Endothelial cell of hepatic sinusoid (primary cell): ENCODE results near the gene SLC24A4.

Experiments used
- in situ Hi-C: cut with HindIII; loops from 2 replicates; pipeline ENCODE4 v1.10.0; 2017; ENCODE audit warnings: low sequenced_read_pairs

SLC24A4 gene

GRCh38 chr14:92316176-92316575 lies 6.8 kb upstream of the SLC24A4 start:
- in situ Hi-C loops, result no loop called here

DNA sequence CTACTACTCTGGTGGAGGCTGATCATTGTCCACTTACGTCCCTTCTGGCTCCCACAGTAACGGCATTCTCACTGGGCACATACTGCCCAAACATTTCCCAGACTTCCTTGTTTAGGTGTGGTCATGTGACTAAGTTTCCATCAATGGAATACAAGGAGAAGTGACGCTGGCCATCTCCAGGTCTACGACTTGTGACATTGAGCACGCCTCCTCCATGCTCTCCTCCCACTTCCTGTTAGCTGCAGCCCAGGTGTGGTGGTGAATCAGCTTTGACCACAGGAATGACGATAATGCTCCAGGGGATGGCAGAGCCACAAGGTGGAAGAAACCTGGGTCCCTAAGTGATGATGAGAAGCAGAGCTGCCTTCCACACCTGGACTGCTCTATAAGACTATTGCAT lies 6.0 kb upstream of the SLC24A4 start:
- in situ Hi-C loops, result no loop called here

- in situ Hi-C loops, result no loop called here
Observed at GRCh38 chr14:92317511-92317910, 5.5 kb upstream of the SLC24A4 start.

GRCh38 chr14:92321701-92322100 lies 1.3 kb upstream of the SLC24A4 start:
- in situ Hi-C loops, result no loop called here

- in situ Hi-C loops, result no loop called here
Observed at GRCh38 chr14:92322516-92322915, 449 bp upstream of the SLC24A4 start.

DNA sequence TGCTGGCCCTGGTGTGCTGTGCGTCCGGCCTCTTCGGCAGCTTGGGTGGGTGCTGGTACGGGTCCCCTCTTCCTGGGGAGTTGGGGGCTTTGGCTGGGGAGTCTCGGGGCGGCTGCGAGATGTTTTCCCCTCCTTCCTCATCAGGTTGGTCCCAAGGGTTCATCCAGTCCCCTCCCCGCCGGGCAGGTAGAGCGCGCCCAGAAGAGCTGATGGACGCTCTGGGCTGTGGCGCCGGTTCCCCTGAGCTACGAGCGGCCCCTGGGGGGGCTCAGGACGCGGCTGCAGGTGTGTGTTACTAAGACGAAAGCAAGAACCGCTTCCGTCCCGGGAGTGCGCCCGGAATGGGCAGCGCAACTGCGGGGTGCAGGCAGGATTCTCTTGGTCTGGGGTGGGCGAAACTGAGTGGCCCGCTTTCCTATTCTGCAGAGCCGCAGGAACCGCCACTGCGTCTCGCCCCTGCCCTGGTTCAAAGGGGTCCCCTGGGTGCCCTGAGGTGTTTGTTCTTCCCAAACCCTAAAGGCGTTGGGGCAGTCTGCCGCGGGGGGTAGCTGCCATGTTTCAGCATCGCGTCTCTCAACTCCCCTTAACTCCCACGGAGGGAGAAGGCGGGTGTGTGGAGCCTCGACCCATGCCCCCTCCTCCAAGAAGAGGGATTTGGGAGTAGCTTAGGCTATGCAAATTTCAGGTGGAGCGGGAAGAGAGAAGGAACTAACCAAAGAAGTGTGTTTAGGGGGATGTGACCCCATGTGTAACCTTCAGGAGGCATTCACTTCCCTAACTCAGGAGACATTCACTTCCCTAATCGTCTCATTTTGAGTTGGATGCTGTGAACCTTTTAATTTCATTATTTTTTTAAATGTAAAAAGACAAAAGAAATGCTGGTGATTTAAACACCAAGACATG lies 1.2 kb downstream of the SLC24A4 start:
- in situ Hi-C loops, result no loop called here

DNA sequence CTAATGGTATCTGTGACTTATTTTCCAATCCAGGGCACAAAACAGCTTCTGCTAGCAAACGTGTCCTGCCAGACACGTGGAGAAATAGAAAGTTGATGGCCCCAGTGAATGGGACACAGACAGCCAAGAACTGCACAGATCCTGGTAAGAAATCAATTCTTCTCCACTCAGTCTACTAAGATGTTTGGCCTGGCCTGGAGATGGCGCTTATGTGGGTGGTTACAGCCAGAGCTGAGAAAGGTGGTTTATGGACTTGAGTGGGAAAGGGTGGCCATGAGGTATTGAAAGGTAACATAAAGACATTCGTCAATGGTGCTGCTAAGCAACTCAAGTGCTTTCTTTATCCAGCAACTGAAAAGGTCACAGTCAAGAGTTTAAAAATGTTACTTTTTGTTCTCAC lies 2.9 kb downstream of the SLC24A4 start:
- in situ Hi-C loops, result loop anchor here (5.0 kb wide), 1 partner anchor 36 kb away; no protein-coding TSS in a partner anchor

GRCh38 chr14:92328664-92329255 lies 5.8 kb downstream of the SLC24A4 start:
- in situ Hi-C loops, result loop anchor here (5.0 kb wide), 1 partner anchor 34 kb away; no protein-coding TSS in a partner anchor

GRCh38 chr14:92334050-92334449 lies 11.1 kb downstream of the SLC24A4 start:
- in situ Hi-C loops, result no loop called here

DNA sequence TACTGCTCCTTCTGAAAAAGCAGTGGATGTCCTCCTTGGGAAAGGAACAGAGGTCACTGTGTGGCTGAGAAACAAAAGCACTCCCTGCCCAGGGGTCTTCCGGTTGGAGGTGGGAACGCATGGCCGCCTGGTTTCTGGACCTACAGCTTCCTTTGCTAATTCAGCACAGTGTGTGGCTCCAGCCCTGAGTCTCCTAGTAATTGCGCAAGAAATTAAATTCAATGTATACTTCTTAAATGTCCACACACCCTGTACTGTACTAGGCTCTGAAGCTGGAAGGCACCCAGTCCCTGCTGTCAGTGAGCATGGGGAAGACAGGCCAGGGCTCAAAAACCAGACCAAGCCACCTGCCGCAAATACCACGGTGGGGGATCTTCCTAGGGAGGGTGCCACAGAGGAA lies 13.4 kb downstream of the SLC24A4 start:
- in situ Hi-C loops, result no loop called here

- in situ Hi-C loops, result no loop called here
Observed at GRCh38 chr14:92339426-92339825, 16.5 kb downstream of the SLC24A4 start.

DNA sequence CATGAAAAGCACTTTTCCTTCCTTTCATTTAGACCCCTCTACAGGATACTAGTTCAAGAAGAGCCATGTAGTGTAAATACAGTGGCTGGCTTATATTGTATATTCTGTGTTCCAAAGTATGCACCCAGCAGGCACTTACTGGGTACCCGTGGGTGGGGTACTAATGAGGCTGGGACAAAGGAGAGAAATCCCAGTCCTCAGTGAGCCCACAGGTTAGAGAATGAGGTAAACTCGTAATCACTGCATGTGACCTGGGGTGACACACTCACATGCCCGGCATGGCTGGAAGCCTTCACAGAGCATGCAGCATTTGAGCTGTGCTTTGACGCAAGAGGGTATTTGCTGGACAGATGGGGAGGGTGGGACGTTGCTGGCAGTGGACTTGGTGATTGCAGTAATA lies 17.1 kb downstream of the SLC24A4 start:
- in situ Hi-C loops, result no loop called here

DNA sequence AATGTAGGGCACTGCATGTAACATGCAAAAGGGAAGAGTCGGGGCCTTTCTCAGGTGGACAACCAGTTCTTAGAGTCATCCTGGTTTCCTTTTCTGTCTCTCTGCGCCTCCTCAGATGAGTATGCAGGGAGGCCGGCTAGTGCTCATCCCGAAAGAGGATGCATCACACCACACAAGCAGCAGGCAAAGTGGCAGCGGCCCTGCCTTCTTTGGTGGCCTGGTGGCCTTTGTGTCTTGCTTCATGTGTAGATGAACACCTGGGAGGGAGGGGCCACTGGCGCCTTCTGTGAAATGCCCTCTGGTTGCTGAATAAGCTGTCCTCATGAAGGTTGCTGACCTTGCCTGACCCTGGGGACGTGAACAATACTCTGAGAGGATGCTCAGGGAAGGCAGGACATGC lies 18.0 kb downstream of the SLC24A4 start:
- in situ Hi-C loops, result no loop called here

GRCh38 chr14:92341791-92342190 lies 18.8 kb downstream of the SLC24A4 start:
- in situ Hi-C loops, result no loop called here

GRCh38 chr14:92348154-92348553 lies 25.2 kb downstream of the SLC24A4 start:
- in situ Hi-C loops, result no loop called here

DNA sequence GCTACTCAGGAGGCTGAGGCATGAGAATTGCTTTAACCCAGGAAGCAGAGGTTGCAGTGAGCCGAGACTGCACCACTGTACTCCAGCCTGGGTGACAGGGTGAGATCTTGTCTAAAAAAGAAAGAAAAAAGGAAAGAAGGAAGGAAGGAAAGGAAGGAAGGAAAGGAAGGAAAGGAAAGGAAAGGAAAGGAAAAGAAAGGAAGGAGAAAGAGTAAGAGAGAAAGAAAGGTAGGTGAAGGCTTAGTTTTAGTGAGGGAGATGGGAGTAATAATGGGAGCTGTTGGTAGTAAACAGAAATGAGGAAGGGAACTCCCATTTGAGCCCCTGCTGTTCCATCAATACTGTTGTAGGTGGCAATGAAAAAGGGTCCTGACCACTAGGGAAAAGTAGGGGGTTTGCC lies 28.8 kb downstream of the SLC24A4 start:
- in situ Hi-C loops, result no loop called here

DNA sequence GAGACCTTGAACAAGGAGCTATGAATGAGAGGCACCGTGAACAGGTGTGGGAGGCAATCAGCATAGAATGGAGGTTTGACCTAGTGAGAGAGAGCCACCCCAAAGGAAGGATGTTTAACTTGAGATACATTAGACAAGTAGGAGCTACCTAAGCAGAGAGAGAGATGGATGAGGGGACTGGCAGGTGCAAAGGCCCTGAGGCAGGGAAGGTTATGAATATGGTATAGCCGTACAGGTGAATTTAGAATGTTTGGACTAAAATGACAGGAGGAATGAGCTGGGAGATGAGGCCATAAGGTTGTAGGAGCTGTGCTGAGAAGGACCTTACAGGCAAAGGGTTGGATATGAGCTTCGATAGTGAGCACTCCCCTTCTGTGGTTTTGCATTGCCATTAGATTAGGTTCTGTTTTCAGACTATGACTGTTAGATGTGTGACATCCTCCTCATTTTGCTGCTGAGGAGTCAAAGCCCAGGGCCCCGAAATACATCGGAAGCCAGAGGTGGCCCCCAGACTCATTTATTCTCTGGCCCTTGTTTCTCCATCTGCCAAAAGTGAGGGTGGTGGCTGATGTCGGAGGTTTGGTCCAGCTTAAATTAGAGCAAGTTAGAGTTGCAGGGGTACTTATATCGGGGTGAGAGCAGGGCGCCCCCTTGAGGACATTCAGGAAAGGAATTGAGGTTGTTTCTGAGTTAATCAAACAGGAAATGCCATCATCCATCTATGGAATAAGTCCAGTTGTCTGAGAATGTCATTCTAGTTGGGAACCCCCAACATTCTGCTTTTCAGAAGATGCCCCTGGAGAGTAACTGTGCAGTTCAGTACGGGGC lies 29.4 kb downstream of the SLC24A4 start:
- in situ Hi-C loops, result no loop called here

GRCh38 chr14:92353447-92353846 lies 30.5 kb downstream of the SLC24A4 start:
- in situ Hi-C loops, result no loop called here

- in situ Hi-C loops, result loop anchor here (5.0 kb wide), 1 partner anchor 79 kb away; no protein-coding TSS in a partner anchor
Observed at GRCh38 chr14:92356677-92357076, 33.7 kb downstream of the SLC24A4 start.

GRCh38 chr14:92360651-92361370 lies 37.8 kb downstream of the SLC24A4 start:
- in situ Hi-C loops, result loop anchor here (5.0 kb wide), 1 partner anchor 34 kb away; no protein-coding TSS in a partner anchor
